ENCODE results near the gene GJB3. TPM values are rescaled to one million over a fixed set of nuclear protein-coding genes. Genes with fewer than 3 reads are reported as not detected.
"Not testable (repeated sequence)": the region's sequence is repeated elsewhere in the genome, so short reads cannot be mapped to it uniquely, and the experiment has no call there.

Gene GJB3
- polyA plus RNA-seq (2011; rRNA removed) (0.50 and 0.81 TPM in 2 replicates), polyA plus RNA-seq (2017; fragmentation: RNase III; extraction: RNeasy Plus Mini Kit Qiagen cat#74134 plus additional on column Dnase treatment) (0.75 to 0.84 TPM (median 0.76 TPM) in 3 replicates), polyA minus RNA-seq (2011; rRNA and poly(A)+ RNA removed) (0.88 and 1.2 TPM in 2 replicates)
- 0.62 and 0.71 TPM in 2 replicates for polyA plus RNA-seq (2012; cell fraction: cytosol; rRNA removed)
- 0.60 and 1.0 TPM in 2 replicates for polyA plus RNA-seq (2012; cell fraction: nucleus; rRNA removed)

- H3K4me3 ChIP-seq = peak within 1 kb of the TSS; percentile 54
- H3K4me1 ChIP-seq = peaks cover 9% of the 10 kb centered on the region; the same call in 1 of the 3 replicates
- ChIA-PET CTCF (interaction anchor here (0.7 to 1.4 kb wide), 2 partner anchors 71 to 79 kb away, joined by 4 to 6 read pairs; no protein-coding TSS in a partner anchor), POLR2A (interaction anchor here (0.7 kb wide), 1 partner anchor 78 kb away, joined by 3 read pairs; the partner anchor contains the start of gene SMIM12)
- ATAC-seq = peak; percentile 56 to 77; a peak in 5 of 6 replicates
- DNase-seq (ENCODE audit: low read depth in 1 of 2, low spot score in 1 of 2) = peak in 1 of 2 experiments; percentile 35
- FAIRE-seq = no peak
- 21% methylated on average over 2 of the region's 62 CpGs for WGBS (ENCODE audit: missing lambda C conversion rate)
- H3K4me2 ChIP-seq = peak within 1 kb of the TSS; percentile 91
- no peak for TF ChIP-seq HOXB5 (CRISPR knock-in tag; IDR thresholded peaks at IDR 0.05)
- TF ChIP-seq EP300 (IDR thresholded peaks at IDR 0.05) = no peak
- no peak for TF ChIP-seq USF2 (IDR thresholded peaks at IDR 0.05)
- no peak for TF ChIP-seq ZSCAN20 (CRISPR knock-in tag; IDR thresholded peaks at IDR 0.05)
- TF ChIP-seq GATA3 (IDR thresholded peaks at IDR 0.05; ENCODE audit: borderline replicate concordance) = no peak
- no peak for TF ChIP-seq HDAC2 (IDR thresholded peaks at IDR 0.05)
- peak within 1 kb of the TSS; percentile 68 to 86; a peak in 5 of 6 replicates for H3K27ac ChIP-seq
- H3K9me3 ChIP-seq = no peaks in the 10 kb centered on the region
These were observed at the start of gene GJB3 for GRCh38 chr1:34781071-34781843. Gene GJB3, plus strand, starts transcription at chr1:34781214. Its CDS starts 3,549 bp downstream, at chr1:34784763.

- WGBS (ENCODE audit: missing lambda C conversion rate) = 24% methylated on average over 7 of the region's 7 CpGs
- H3K4me3 ChIP-seq; POLR2A ChIA-PET; FAIRE-seq; H3K9me3 ChIP-seq; H3K4me1 ChIP-seq; H3K4me2 ChIP-seq; DNase-seq (ENCODE audit: low read depth in 1 of 2, low spot score in 1 of 2); H3K27ac ChIP-seq; ATAC-seq: not testable (repeated sequence)
- CTCF ChIA-PET = interaction anchor here (3.7 kb wide), 1 partner anchor 11 kb away, joined by 22 read pairs; no protein-coding TSS in a partner anchor
These were observed 48.2 kb upstream of the GJB3 start for GRCh38 chr1:34732831-34733230.

GRCh38 chr1:34736692-34737091 lies 44.3 kb upstream of the GJB3 start:
- Histone ChIP-seq H3K4me1 (no peaks in the 10 kb centered on the region), H3K27ac (no peak overlapping the region), H3K4me3 (no peak overlapping the region), H3K4me2 (no peak overlapping the region), H3K9me3 (no peaks in the 10 kb centered on the region)
- CTCF ChIA-PET = no interaction called here
- TF ChIP-seq RARB (CRISPR knock-in tag; IDR thresholded peaks at IDR 0.05) (no peak), MAZ (IDR thresholded peaks at IDR 0.05; ENCODE audit: borderline replicate concordance, low read depth, low read length) (no peak), MAX (IDR thresholded peaks at IDR 0.05) (no peak), EHF (CRISPR knock-in tag; IDR thresholded peaks at IDR 0.05) (no peak), HDAC2 (IDR thresholded peaks at IDR 0.05) (no peak), MYC (IDR thresholded peaks at IDR 0.05; ENCODE audit: borderline replicate concordance, low read length) (no peak), BCL3 (IDR thresholded peaks at IDR 0.05) (no peak), KDM1A (IDR thresholded peaks at IDR 0.05; ENCODE audit: low read depth) (no peak), ATOH8 (CRISPR knock-in tag; IDR thresholded peaks at IDR 0.05; ENCODE audit: low read depth) (no peak), ZNF302 (CRISPR knock-in tag; IDR thresholded peaks at IDR 0.05) (no peak)
- ATAC-seq (no peak), DNase-seq (ENCODE audit: low read depth in 1 of 2, low spot score in 1 of 2) (no peak), FAIRE-seq (no peak)
- POLR2A ChIA-PET = no interaction called here
- 55% methylated on average over 6 of the region's 10 CpGs for WGBS (ENCODE audit: missing lambda C conversion rate)

- H3K4me1 ChIP-seq; H3K27ac ChIP-seq; H3K9me3 ChIP-seq; FAIRE-seq; ATAC-seq; DNase-seq (ENCODE audit: low read depth in 1 of 2, low spot score in 1 of 2); H3K4me3 ChIP-seq; CTCF ChIA-PET; POLR2A ChIA-PET; H3K4me2 ChIP-seq: not testable (repeated sequence)
- WGBS (ENCODE audit: missing lambda C conversion rate) = 66% methylated on average over 10 of the region's 12 CpGs
These were observed 43.8 kb upstream of the GJB3 start for GRCh38 chr1:34737236-34737635.
